Caco-2 (cell line): ENCODE data around the gene TMEM179B. TPM values are rescaled to one million over a fixed set of nuclear protein-coding genes. Genes with fewer than 3 reads are reported as not detected.

ENCODE experiments used
- BruUV-seq: library from RNA; stranded (reverse); fragments of 400-500 nt; replicated peaks from 2 replicates; lab custom pipeline; 2021; lab: Mats Ljungman, UMichigan
- CTCF ChIA-PET: fragments of 300-600 bp; sonication (Branson Sonifier 250); formaldehyde crosslinking; loops from one replicate; lab custom pipeline; 2022; ENCODE audit warnings: antibody characterized with exemption; lab: Charles Lee
- POLR2A ChIA-PET: fragments of 300-600 bp; sonication (Branson Sonifier 250); formaldehyde crosslinking; loops from one replicate; lab custom pipeline; 2022; ENCODE audit warnings: antibody characterized with exemption; lab: Charles Lee
- DNase-seq, 2 experiments: peaks; one replicate each; pipeline versions ENCODE4 v3.0.0 to v3.0.0-alpha.2; 2020 to 2022
- H3K27me3 ChIP-seq: replicated peaks from 2 replicates; pipeline ENCODE4 v1.6.0; 2011; ENCODE audit warnings: low read length; ENCODE audit not compliant: control insufficient read depth, insufficient read depth
- H3K36me3 ChIP-seq: 2 replicates; pipeline ENCODE4 v1.5.1; 2011; ENCODE audit warnings: low read length; ENCODE audit not compliant: control insufficient read depth, insufficient read depth
- H3K4me1 ChIP-seq: fragments of 250-450 bp; sonication (Bioruptor Pico); 2 replicates; pipeline ENCODE4 v1.5.1; 2020; ENCODE audit warnings: mild to moderate bottlenecking
- H3K4me3 ChIP-seq: 2 replicates; pipeline ENCODE4 v1.5.1; 2011; ENCODE audit warnings: low read depth, mild to moderate bottlenecking, control low read depth, low read length
- H3K9me3 ChIP-seq: fragments of 250-450 bp; sonication (Bioruptor Pico); 2 replicates; pipeline ENCODE4 v1.5.1; 2020; ENCODE audit warnings: mild to moderate bottlenecking, moderate library complexity
- H3K27ac Mint-ChIP-seq: one replicate; pipeline ENCODE4 v1.8.0; 2022; ENCODE audit warnings: mixed read lengths; ENCODE audit not compliant: unreplicated experiment
- H3K27me3 Mint-ChIP-seq: one replicate; pipeline ENCODE4 v1.8.0; 2022; ENCODE audit warnings: mixed read lengths; ENCODE audit not compliant: insufficient read depth, unreplicated experiment
- H3K36me3 Mint-ChIP-seq: one replicate; pipeline ENCODE4 v1.8.0; 2022; ENCODE audit warnings: mild to moderate bottlenecking, mixed read lengths; ENCODE audit not compliant: insufficient read depth, unreplicated experiment
- H3K4me1 Mint-ChIP-seq: one replicate; pipeline ENCODE4 v1.8.0; 2022; ENCODE audit warnings: low read depth, mixed read lengths; ENCODE audit not compliant: unreplicated experiment
- H3K4me3 Mint-ChIP-seq: one replicate; pipeline ENCODE4 v1.8.0; 2022; ENCODE audit warnings: mild to moderate bottlenecking, moderate library complexity, mixed read lengths; ENCODE audit not compliant: unreplicated experiment
- H3K9me3 Mint-ChIP-seq: one replicate; pipeline ENCODE4 v1.8.0; 2022; ENCODE audit warnings: mixed read lengths; ENCODE audit not compliant: unreplicated experiment
- CTCF ChIP-seq, 2 experiments: fragments of 200-600 bp in 1 of 2; IDR thresholded peaks; 1 replicate in 1 of 2; 2 replicates in 1 of 2; pipeline versions ENCODE4 v1.5.1 to v1.8.0; 2011 to 2022; ENCODE audit warnings: antibody characterized with exemption in 1 of 2, control low read depth in 1 of 2, inconsistent platforms in 1 of 2, low read depth in 1 of 2, low read length in 1 of 2, mild to moderate bottlenecking in 1 of 2, moderate library complexity in 1 of 2; ENCODE audit not compliant: insufficient read depth in 1 of 2, severe bottlenecking in 1 of 2, unreplicated experiment in 1 of 2
- intact Hi-C: fragments of 100-400 bp; cut with micrococcal nuclease; formaldehyde crosslinking; loops from one replicate; pipeline ENCODE4 v1.10.0; 2022; ENCODE audit not compliant: unreplicated experiment
- total RNA-seq: library from RNA; stranded (reverse); gene quantifications from 2 replicates; pipeline ENCODE4 v1.2.3, GENCODE V29; 2022

Gene TMEM179B
- total RNA-seq, 1 experiment from 2014 or later, result 68.4 TPM

- no peaks in the 10 kb centered on the region for H3K9me3 Mint-ChIP-seq
- CTCF ChIA-PET, result interaction anchor here (0.5 to 4.1 kb wide), 12 partner anchors 10 to 249 kb away, joined by 3 to 25 read pairs (median 4); partner anchors contain the start of genes C11orf98, POLR2G, TMEM179B and TUT1
- H3K36me3 Mint-ChIP-seq, result peaks cover 45% of the 10 kb centered on the region
- TF ChIP-seq CTCF (IDR thresholded peaks at IDR 0.05; ENCODE audit: insufficient read depth in 1 of 2, low read depth in 1 of 2, low read length in 1 of 2, severe bottlenecking in 1 of 2, unreplicated experiment in 1 of 2), result no peak
- peak; percentile 97 to 99 for DNase-seq
- Histone ChIP-seq H3K27me3 (no peaks in the 10 kb centered on the region), H3K4me3 (peak within 1 kb of the TSS; percentile 81), H3K9me3 (no peaks in the 10 kb centered on the region), H3K36me3 (peaks cover 3% of the 10 kb centered on the region; the same call in 1 of the 2 replicates), H3K4me1 (peaks cover 6% of the 10 kb centered on the region)
- POLR2A ChIA-PET, result interaction anchor here (0.6 to 2.4 kb wide), 12 partner anchors 10 to 110 kb away, joined by 3 to 21 read pairs (median 6); partner anchors contain the start of genes HNRNPUL2, LBHD1, POLR2G and TMEM179B
- no peaks in the 10 kb centered on the region for H3K27me3 Mint-ChIP-seq
- no peaks in the 10 kb centered on the region for H3K4me1 Mint-ChIP-seq
- TSS peak; percentile 74 for BruUV-seq
- intact Hi-C loops, result loop anchor here (1.0 to 2.0 kb wide), 2 partner anchors 15 to 43 kb away; partner anchors contain the start of gene TTC9C
- H3K4me3 Mint-ChIP-seq, result peak within 1 kb of the TSS; percentile 92
- peak within 1 kb of the TSS; percentile 99 for H3K27ac Mint-ChIP-seq
Observed at GRCh38 chr11:62771144-62772021, 15.8 kb upstream of the TMEM179B start, which contains the start of gene TAF6L. Gene TAF6L (plus strand): TSS chr11:62771396. CDS start chr11:62775784, 4,388 bp downstream.

- H3K27me3 ChIP-seq, result no peaks in the 10 kb centered on the region
- H3K9me3 ChIP-seq, result no peaks in the 10 kb centered on the region
- DNase-seq, result no peak
- ChIA-PET POLR2A (interaction anchor here (0.7 kb wide), 1 partner anchor 10 kb away, joined by 8 read pairs; no protein-coding TSS in a partner anchor), CTCF (interaction anchor here (0.5 to 1.0 kb wide), 2 partner anchors 13 to 22 kb away, joined by 5 read pairs; partner anchors contain the start of gene POLR2G)
- Mint-ChIP-seq H3K9me3 (no peaks in the 10 kb centered on the region), H3K4me3 (no peak overlapping the region), H3K27ac (no peak overlapping the region), H3K4me1 (no peaks in the 10 kb centered on the region), H3K27me3 (no peaks in the 10 kb centered on the region), H3K36me3 (peaks cover 52% of the 10 kb centered on the region)
- no peak overlapping the region for H3K4me3 ChIP-seq
- no peak for TF ChIP-seq CTCF (IDR thresholded peaks at IDR 0.05; ENCODE audit: insufficient read depth in 1 of 2, low read depth in 1 of 2, low read length in 1 of 2, severe bottlenecking in 1 of 2, unreplicated experiment in 1 of 2)
- peaks cover 1% of the 10 kb centered on the region for H3K36me3 ChIP-seq
- no TSS peak for BruUV-seq
- peaks cover 6% of the 10 kb centered on the region for H3K4me1 ChIP-seq
- intact Hi-C loops, result no loop called here
Observed at GRCh38 chr11:62774407-62774806, 12.8 kb upstream of the TMEM179B start.

- TF ChIP-seq CTCF (IDR thresholded peaks at IDR 0.05; ENCODE audit: insufficient read depth in 1 of 2, low read depth in 1 of 2, low read length in 1 of 2, severe bottlenecking in 1 of 2, unreplicated experiment in 1 of 2), result no peak
- no peak overlapping the region for H3K27ac Mint-ChIP-seq
- H3K4me3 Mint-ChIP-seq, result no peak overlapping the region
- CTCF ChIA-PET, result interaction anchor here (1.0 kb wide), 1 partner anchor 14 kb away, joined by 5 read pairs; the partner anchor contains the start of gene POLR2G
- H3K36me3 Mint-ChIP-seq, result peaks cover 48% of the 10 kb centered on the region
- Histone ChIP-seq H3K9me3 (no peaks in the 10 kb centered on the region), H3K4me1 (peaks cover 6% of the 10 kb centered on the region), H3K36me3 (peaks cover 1% of the 10 kb centered on the region), H3K4me3 (no peak overlapping the region), H3K27me3 (no peaks in the 10 kb centered on the region)
- POLR2A ChIA-PET, result interaction anchor here (1.3 kb wide), 1 partner anchor 22 kb away, joined by 3 read pairs; the partner anchor contains the start of gene ZBTB3
- H3K4me1 Mint-ChIP-seq, result no peaks in the 10 kb centered on the region
- no TSS peak for BruUV-seq
- no peak for DNase-seq
- H3K9me3 Mint-ChIP-seq, result no peaks in the 10 kb centered on the region
- intact Hi-C loops, result no loop called here
- H3K27me3 Mint-ChIP-seq, result no peaks in the 10 kb centered on the region
Observed at GRCh38 chr11:62775646-62776045, 11.6 kb upstream of the TMEM179B start.
